ENCODE results near the gene LRP5.
A peak's percentile ranks its signal among the peaks of the same experiment; 100 is the strongest.
"Not testable (repeated sequence)": the region's sequence is repeated elsewhere in the genome, so short reads cannot be mapped to it uniquely, and the experiment has no call there.

LRP5 gene

DNA sequence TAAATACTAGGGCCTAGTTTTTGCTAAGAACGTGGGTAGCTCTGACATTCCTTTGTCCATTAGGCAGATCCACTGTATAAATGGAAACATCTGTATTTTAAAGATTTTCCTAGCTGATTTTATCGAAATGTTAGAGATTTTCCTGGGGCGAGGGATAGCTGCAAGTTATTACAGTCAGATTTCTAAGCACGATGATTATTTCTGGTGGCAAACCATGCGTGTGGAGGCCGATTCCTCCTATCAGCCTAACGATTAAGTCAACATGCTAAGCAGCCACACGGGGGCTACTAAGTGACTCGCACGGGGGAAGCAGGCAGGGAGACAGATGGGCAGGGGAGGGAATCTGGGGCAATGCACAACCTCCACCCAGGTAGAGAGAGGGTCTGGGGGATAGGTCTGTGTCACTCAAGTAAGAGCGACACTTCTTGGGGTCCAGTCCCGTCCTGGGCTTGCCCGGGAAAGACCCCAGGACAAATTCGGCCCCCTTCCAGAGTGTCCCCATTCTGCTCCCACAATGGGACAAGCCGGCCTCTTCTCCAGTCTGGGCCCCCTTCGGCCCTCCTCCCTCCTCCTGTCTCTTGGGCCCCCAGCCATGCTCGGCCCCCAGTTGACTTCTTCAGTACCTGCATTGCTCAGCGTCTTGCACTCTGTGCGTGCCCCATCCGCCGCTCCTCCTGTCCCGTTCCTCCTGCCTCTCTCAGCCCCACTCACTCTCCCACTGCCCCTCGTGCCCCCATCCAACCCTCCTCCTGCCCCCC lies 41.2 kb upstream of the LRP5 start:
- H3K27me3 ChIP-seq (replicated peaks; ENCODE audit: control insufficient read depth, insufficient read depth, low read length) = no peaks in the 10 kb centered on the region
- H3K9ac ChIP-seq (ENCODE audit: low read length) = peak overlapping the region; percentile 97
- H3K4me3 ChIP-seq (ENCODE audit: low read length) = peak overlapping the region; percentile 97
- peak; percentile 93 for DNase-seq (ENCODE audit: low read depth)
- peaks cover 20% of the 10 kb centered on the region for H3K36me3 ChIP-seq (ENCODE audit: control insufficient read depth, insufficient read depth, low read length, severe bottlenecking)
- peaks cover 23% of the 10 kb centered on the region for H3K4me1 ChIP-seq (ENCODE audit: control insufficient read depth, insufficient read depth, low read length)
- no peaks in the 10 kb centered on the region for H3K9me3 ChIP-seq (ENCODE audit: control insufficient read depth, low read length)

GRCh38 chr11:68271781-68272608 lies 40.4 kb upstream of the LRP5 start, which contains the start of gene C11orf24:
C11orf24 (minus strand) TSS chr11:68271973; CDS start chr11:68263767, 8,206 bp downstream.
- peak; percentile 98 for DNase-seq (ENCODE audit: low read depth)
- Histone ChIP-seq H3K4me1 (ENCODE audit: control insufficient read depth, insufficient read depth, low read length) (peaks cover 23% of the 10 kb centered on the region), H3K4me3 (ENCODE audit: low read length) (peak within 1 kb of the TSS; percentile 97), H3K36me3 (ENCODE audit: control insufficient read depth, insufficient read depth, low read length, severe bottlenecking) (peaks cover 12% of the 10 kb centered on the region), H3K9me3 (ENCODE audit: control insufficient read depth, low read length) (no peaks in the 10 kb centered on the region), H3K9ac (ENCODE audit: low read length) (peak within 1 kb of the TSS; percentile 97), H3K27me3 (replicated peaks; ENCODE audit: control insufficient read depth, insufficient read depth, low read length) (no peaks in the 10 kb centered on the region)

DNA sequence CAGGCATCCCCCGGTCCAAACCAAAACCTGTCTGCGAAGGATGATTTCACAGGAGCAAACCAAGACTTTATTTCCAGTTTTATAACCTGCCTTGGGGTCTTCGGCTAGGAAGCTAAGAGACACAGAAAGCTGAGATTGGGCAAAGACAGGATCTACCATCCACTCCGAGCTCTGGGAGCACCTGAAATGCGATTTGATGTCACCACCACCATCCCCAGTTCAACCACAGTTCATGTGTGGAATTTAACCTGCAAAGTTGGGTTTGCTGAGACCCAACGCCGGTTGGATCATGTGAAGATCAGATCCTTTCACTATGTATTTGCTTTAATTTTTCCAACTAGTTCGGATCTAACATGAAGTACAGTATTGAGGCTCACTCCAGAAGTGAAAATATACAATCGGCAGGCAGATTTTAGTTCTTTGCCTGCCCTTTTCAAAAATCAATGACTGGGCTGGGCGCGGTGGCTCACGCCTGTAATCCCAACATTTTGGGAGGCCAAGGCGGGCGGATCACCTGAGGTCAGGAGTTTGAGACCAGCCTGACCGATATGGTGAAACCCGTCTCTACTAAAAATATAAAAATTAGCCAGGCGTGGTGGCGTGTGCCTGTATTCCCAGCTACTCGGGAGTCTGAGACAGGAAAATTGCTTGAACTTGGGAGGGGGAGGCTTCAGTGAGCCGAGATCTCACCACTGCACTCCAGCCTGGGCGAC lies 39.2 kb upstream of the LRP5 start:
- peak overlapping the region; percentile 97 for H3K9ac ChIP-seq (ENCODE audit: low read length)
- peak overlapping the region; percentile 97 for H3K4me3 ChIP-seq (ENCODE audit: low read length)
- DNase-seq (ENCODE audit: low read depth) = no peak

GRCh38 chr11:68274306-68274705 lies 38.1 kb upstream of the LRP5 start:
- no peaks in the 10 kb centered on the region for H3K27me3 ChIP-seq (replicated peaks; ENCODE audit: control insufficient read depth, insufficient read depth, low read length)
- H3K4me3 ChIP-seq (ENCODE audit: low read length) = no peak overlapping the region
- H3K9me3 ChIP-seq (ENCODE audit: control insufficient read depth, low read length) = no peaks in the 10 kb centered on the region
- H3K4me1 ChIP-seq (ENCODE audit: control insufficient read depth, insufficient read depth, low read length) = peaks cover 21% of the 10 kb centered on the region
- no peak overlapping the region for H3K9ac ChIP-seq (ENCODE audit: low read length)
- H3K36me3 ChIP-seq (ENCODE audit: control insufficient read depth, insufficient read depth, low read length, severe bottlenecking) = no peaks in the 10 kb centered on the region
- DNase-seq (ENCODE audit: low read depth) = no peak

More for the DNA sequence above, 39.2 kb upstream of the LRP5 start:
- Histone ChIP-seq H3K27me3 (replicated peaks; ENCODE audit: control insufficient read depth, insufficient read depth, low read length) (no peaks in the 10 kb centered on the region), H3K36me3 (ENCODE audit: control insufficient read depth, insufficient read depth, low read length, severe bottlenecking) (no peaks in the 10 kb centered on the region), H3K9me3 (ENCODE audit: control insufficient read depth, low read length) (no peaks in the 10 kb centered on the region), H3K4me1 (ENCODE audit: control insufficient read depth, insufficient read depth, low read length) (peaks cover 23% of the 10 kb centered on the region)

GRCh38 chr11:68275721-68276507 lies 36.5 kb upstream of the LRP5 start:
- Histone ChIP-seq H3K9ac (ENCODE audit: low read length) (no peak overlapping the region), H3K4me1 (ENCODE audit: control insufficient read depth, insufficient read depth, low read length) (peaks cover 5% of the 10 kb centered on the region), H3K27me3 (replicated peaks; ENCODE audit: control insufficient read depth, insufficient read depth, low read length) (no peaks in the 10 kb centered on the region), H3K4me3 (ENCODE audit: low read length) (no peak overlapping the region), H3K9me3 (ENCODE audit: control insufficient read depth, low read length) (no peaks in the 10 kb centered on the region), H3K36me3 (ENCODE audit: control insufficient read depth, insufficient read depth, low read length, severe bottlenecking) (no peaks in the 10 kb centered on the region)
- DNase-seq (ENCODE audit: low read depth) = no peak

GRCh38 chr11:68276861-68277260 lies 35.5 kb upstream of the LRP5 start:
- Histone ChIP-seq H3K9me3 (ENCODE audit: control insufficient read depth, low read length) (no peaks in the 10 kb centered on the region), H3K36me3 (ENCODE audit: control insufficient read depth, insufficient read depth, low read length, severe bottlenecking) (no peaks in the 10 kb centered on the region), H3K27me3 (replicated peaks; ENCODE audit: control insufficient read depth, insufficient read depth, low read length) (peaks cover under 1% of the 10 kb centered on the region), H3K4me1 (ENCODE audit: control insufficient read depth, insufficient read depth, low read length) (peaks cover 4% of the 10 kb centered on the region), H3K9ac (ENCODE audit: low read length) (no peak overlapping the region), H3K4me3 (ENCODE audit: low read length) (no peak overlapping the region)
- DNase-seq (ENCODE audit: low read depth) = no peak

DNA sequence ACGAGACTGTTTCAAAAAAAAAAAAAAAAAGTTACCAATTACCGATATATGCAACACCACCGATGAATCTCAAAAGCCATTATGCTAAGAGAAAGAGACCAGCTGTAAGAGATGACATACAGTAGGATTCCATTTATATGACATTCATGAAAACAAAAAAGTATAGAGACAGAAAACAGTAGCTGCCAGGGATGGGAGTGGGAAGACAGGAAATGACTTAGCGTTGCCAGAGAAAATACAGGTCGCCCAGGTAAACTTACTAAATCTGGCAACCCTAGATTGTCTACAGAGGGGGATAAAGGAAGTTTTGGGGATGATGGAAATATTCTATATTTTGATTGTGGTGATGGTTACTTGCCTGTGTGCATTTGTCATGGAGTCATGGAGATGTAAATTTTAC lies 32.7 kb upstream of the LRP5 start:
- Histone ChIP-seq H3K27me3 (replicated peaks; ENCODE audit: control insufficient read depth, insufficient read depth, low read length) (peaks cover 12% of the 10 kb centered on the region), H3K9me3 (ENCODE audit: control insufficient read depth, low read length) (no peaks in the 10 kb centered on the region), H3K4me3 (ENCODE audit: low read length) (no peak overlapping the region), H3K4me1 (ENCODE audit: control insufficient read depth, insufficient read depth, low read length) (peaks cover 3% of the 10 kb centered on the region), H3K36me3 (ENCODE audit: control insufficient read depth, insufficient read depth, low read length, severe bottlenecking) (no peaks in the 10 kb centered on the region), H3K9ac (ENCODE audit: low read length) (no peak overlapping the region)
- no peak for DNase-seq (ENCODE audit: low read depth)

DNA sequence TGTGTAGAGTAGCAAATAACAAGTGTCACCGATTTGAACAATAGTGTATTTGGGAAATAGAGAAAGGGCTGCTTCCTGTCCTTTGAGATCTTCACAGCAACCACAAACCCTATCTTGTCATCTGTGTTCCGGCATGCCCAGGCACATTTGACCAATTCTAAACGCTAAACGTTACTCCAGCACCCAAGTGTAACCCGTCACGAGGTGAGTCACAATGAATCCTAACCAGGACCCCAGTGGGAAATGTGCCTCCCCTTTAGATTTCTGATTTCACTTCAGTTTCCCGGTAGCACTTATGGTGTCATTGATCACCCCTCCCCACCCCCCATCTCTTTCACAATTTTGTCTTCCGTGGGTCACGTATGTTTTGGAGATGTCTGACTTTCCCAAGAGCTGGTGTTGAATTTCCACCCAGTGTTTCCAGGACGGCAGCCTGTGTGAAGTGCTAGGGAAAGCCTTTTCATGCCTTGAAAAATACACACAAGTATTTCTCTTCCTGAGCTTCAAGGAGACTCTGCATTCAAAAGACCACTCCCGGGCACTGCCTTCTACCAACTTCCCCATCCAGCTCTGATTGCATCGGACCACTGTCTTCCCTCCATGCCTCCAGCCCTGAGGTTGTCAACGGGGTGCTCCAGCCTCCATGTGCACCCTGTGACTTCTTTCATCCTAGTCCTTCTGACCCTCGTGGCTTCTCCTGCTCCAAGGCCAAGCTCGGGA lies 30.1 kb upstream of the LRP5 start:
- H3K4me3 ChIP-seq (ENCODE audit: low read length) = no peak overlapping the region
- no peak for DNase-seq (ENCODE audit: low read depth)
- no peak overlapping the region for H3K9ac ChIP-seq (ENCODE audit: low read length)
- H3K9me3 ChIP-seq (ENCODE audit: control insufficient read depth, low read length) = no peaks in the 10 kb centered on the region
- H3K36me3 ChIP-seq (ENCODE audit: control insufficient read depth, insufficient read depth, low read length, severe bottlenecking) = no peaks in the 10 kb centered on the region
- peaks cover 12% of the 10 kb centered on the region for H3K27me3 ChIP-seq (replicated peaks; ENCODE audit: control insufficient read depth, insufficient read depth, low read length)
- H3K4me1 ChIP-seq (ENCODE audit: control insufficient read depth, insufficient read depth, low read length) = peaks cover 3% of the 10 kb centered on the region

DNA sequence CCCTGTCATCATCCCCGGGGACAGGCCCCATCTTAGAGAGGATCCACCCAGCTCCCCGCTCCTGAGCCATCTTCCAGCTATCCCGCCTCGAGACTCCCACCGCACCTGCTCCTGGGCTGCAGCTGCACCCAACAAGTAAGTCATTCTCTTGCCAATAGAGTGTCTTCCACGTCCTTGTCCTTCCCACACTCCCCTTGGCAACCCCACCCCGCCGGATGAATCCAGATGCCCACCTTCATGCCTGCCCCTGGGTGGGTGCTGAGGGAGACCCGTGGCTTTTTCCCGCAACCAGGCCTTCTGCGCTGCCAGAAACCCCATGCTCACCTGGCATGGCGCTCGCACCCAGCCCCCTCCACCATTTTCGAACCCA lies 29.5 kb upstream of the LRP5 start:
- DNase-seq (ENCODE audit: low read depth) = no peak
- no peaks in the 10 kb centered on the region for H3K9me3 ChIP-seq (ENCODE audit: control insufficient read depth, low read length)
- H3K36me3 ChIP-seq (ENCODE audit: control insufficient read depth, insufficient read depth, low read length, severe bottlenecking) = no peaks in the 10 kb centered on the region
- no peak overlapping the region for H3K9ac ChIP-seq (ENCODE audit: low read length)
- no peak overlapping the region for H3K4me3 ChIP-seq (ENCODE audit: low read length)
- peaks cover 3% of the 10 kb centered on the region for H3K4me1 ChIP-seq (ENCODE audit: control insufficient read depth, insufficient read depth, low read length)
- H3K27me3 ChIP-seq (replicated peaks; ENCODE audit: control insufficient read depth, insufficient read depth, low read length) = peaks cover 12% of the 10 kb centered on the region

- not testable (repeated sequence) for H3K9me3 ChIP-seq (ENCODE audit: control insufficient read depth, low read length); H3K4me1 ChIP-seq (ENCODE audit: control insufficient read depth, insufficient read depth, low read length); H3K36me3 ChIP-seq (ENCODE audit: control insufficient read depth, insufficient read depth, low read length, severe bottlenecking); DNase-seq (ENCODE audit: low read depth); H3K4me3 ChIP-seq (ENCODE audit: low read length); H3K9ac ChIP-seq (ENCODE audit: low read length)
- H3K27me3 ChIP-seq (replicated peaks; ENCODE audit: control insufficient read depth, insufficient read depth, low read length) = peaks cover 12% of the 10 kb centered on the region
Measured at GRCh38 chr11:68284588-68284987, 27.8 kb upstream of the LRP5 start.

All from adipocyte (in vitro differentiated cells).